Measurements from ENCODE around the gene GPRIN3. TPM values are rescaled to one million over a fixed set of nuclear protein-coding genes. Genes with fewer than 3 reads are reported as not detected.

The GPRIN3 gene
- total and polyA plus RNA-seq, 2 donors (not counting 1 experiment from before 2014, with no cell fraction given), result 0.22 to 1.5 TPM

GRCh38 chr4:89267392-89267791 is 40.2 kb downstream of the GPRIN3 start:
- intact Hi-C loops (cut with micrococcal nuclease), result no loop called here
- H3K27me3 Mint-ChIP-seq, result no peaks in the 10 kb centered on the region
- no peaks in the 10 kb centered on the region for H3K79me2 ChIP-seq (ENCODE audit: control insufficient read depth, insufficient read depth, low read length)
- DNase-seq (no peak), ATAC-seq (ENCODE audit: low read depth) (no peak)
- TF ChIP-seq CTCF (IDR thresholded peaks at IDR 0.05) (no peak), EZH2 (IDR thresholded peaks at IDR 0.05; ENCODE audit: borderline replicate concordance, insufficient read depth, low read depth, low read length, poor library complexity, severe bottlenecking) (no peak)
- H3K4me3 Mint-ChIP-seq, result no peak overlapping the region
- peaks cover 23% of the 10 kb centered on the region for H3K4me1 Mint-ChIP-seq
- H3K4me1 ChIP-seq (ENCODE audit: control insufficient read depth in 2 of 2, insufficient read depth in 2 of 2, low read length in 2 of 2), result peaks cover 0 to 4% of the 10 kb centered on the region in 2 donors
- H3K9me3 ChIP-seq (ENCODE audit: control extremely low read depth in 1 of 3, control insufficient read depth in 2 of 3, insufficient read depth in 1 of 3, low read length in 2 of 3), result peaks cover 0 to 3% (median 0%) of the 10 kb centered on the region in 3 donors
- no peak overlapping the region for H3K27ac ChIP-seq (ENCODE audit: low read length in 2 of 2)
- no peak overlapping the region for H2AFZ ChIP-seq (ENCODE audit: insufficient read depth, low read depth, low read length, poor library complexity, severe bottlenecking)
- no peak overlapping the region for H3K27ac Mint-ChIP-seq
- no peaks in the 10 kb centered on the region for H3K27me3 ChIP-seq (replicated peaks in 1 of 4; ENCODE audit: control extremely low read depth in 1 of 4, control insufficient read depth in 3 of 4, insufficient read depth in 4 of 4, low read length in 3 of 4)
- H4K20me1 ChIP-seq (ENCODE audit: control insufficient read depth, insufficient read depth, low read length, poor library complexity, severe bottlenecking), result no peaks in the 10 kb centered on the region
- 100% methylated on average over 1 of the region's 1 CpG for WGBS (ENCODE audit: insufficient coverage)
- no peak overlapping the region for H3K4me2 ChIP-seq (replicated peaks; ENCODE audit: low read depth, low read length, poor library complexity, severe bottlenecking)
- H3K9me3 Mint-ChIP-seq (ENCODE audit: insufficient read depth), result no peaks in the 10 kb centered on the region
- H3K9ac ChIP-seq (ENCODE audit: low read length), result no peak overlapping the region
- H3K36me3 ChIP-seq (replicated peaks in 1 of 2; ENCODE audit: control extremely low read depth in 1 of 2, control insufficient read depth in 1 of 2, extremely low read depth in 1 of 2, insufficient read depth in 2 of 2, low read length in 1 of 2), result no peaks in the 10 kb centered on the region
- ChIA-PET CTCF (no interaction called here), POLR2A (no interaction called here)
- H3K4me3 ChIP-seq (ENCODE audit: control extremely low read depth in 1 of 5, extremely low read depth in 1 of 5, insufficient read depth in 1 of 5, low read depth in 2 of 5, low read length in 4 of 5), result no peak overlapping the region

- no peak overlapping the region for H3K4me2 ChIP-seq (replicated peaks; ENCODE audit: low read depth, low read length, poor library complexity, severe bottlenecking)
- H3K4me1 ChIP-seq (ENCODE audit: control insufficient read depth in 2 of 2, insufficient read depth in 2 of 2, low read length in 2 of 2), result peaks cover 0 to 4% of the 10 kb centered on the region in 2 donors
- POLR2A ChIA-PET, result no interaction called here
- CTCF ChIA-PET, result no interaction called here
- no peaks in the 10 kb centered on the region for H3K79me2 ChIP-seq (ENCODE audit: control insufficient read depth, insufficient read depth, low read length)
- Mint-ChIP-seq H3K27me3 (no peaks in the 10 kb centered on the region), H3K4me3 (no peak overlapping the region), H3K27ac (no peak overlapping the region), H3K4me1 (peaks cover 18% of the 10 kb centered on the region), H3K9me3 (ENCODE audit: insufficient read depth) (no peaks in the 10 kb centered on the region)
- intact Hi-C loops (cut with micrococcal nuclease), result no loop called here
- H3K27me3 ChIP-seq (replicated peaks in 1 of 4; ENCODE audit: control extremely low read depth in 1 of 4, control insufficient read depth in 3 of 4, insufficient read depth in 4 of 4, low read length in 3 of 4), result no peaks in the 10 kb centered on the region
- TF ChIP-seq CTCF (IDR thresholded peaks at IDR 0.05) (no peak), EZH2 (IDR thresholded peaks at IDR 0.05; ENCODE audit: borderline replicate concordance, insufficient read depth, low read depth, low read length, poor library complexity, severe bottlenecking) (no peak)
- H3K36me3 ChIP-seq (replicated peaks in 1 of 2; ENCODE audit: control extremely low read depth in 1 of 2, control insufficient read depth in 1 of 2, extremely low read depth in 1 of 2, insufficient read depth in 2 of 2, low read length in 1 of 2), result no peaks in the 10 kb centered on the region
- H3K4me3 ChIP-seq (ENCODE audit: control extremely low read depth in 1 of 5, extremely low read depth in 1 of 5, insufficient read depth in 1 of 5, low read depth in 2 of 5, low read length in 4 of 5), result no peak overlapping the region
- ATAC-seq (ENCODE audit: low read depth) (no peak), DNase-seq (no peak)
- 91% methylated on average over 1 of the region's 1 CpG for WGBS (ENCODE audit: insufficient coverage)
- H3K9me3 ChIP-seq (ENCODE audit: control extremely low read depth in 1 of 3, control insufficient read depth in 2 of 3, insufficient read depth in 1 of 3, low read length in 2 of 3), result peaks cover 0 to 3% (median 0%) of the 10 kb centered on the region in 3 donors
- no peak overlapping the region for H2AFZ ChIP-seq (ENCODE audit: insufficient read depth, low read depth, low read length, poor library complexity, severe bottlenecking)
- no peak overlapping the region for H3K27ac ChIP-seq (ENCODE audit: low read length in 2 of 2)
- no peak overlapping the region for H3K9ac ChIP-seq (ENCODE audit: low read length)
- H4K20me1 ChIP-seq (ENCODE audit: control insufficient read depth, insufficient read depth, low read length, poor library complexity, severe bottlenecking), result no peaks in the 10 kb centered on the region
These were observed 41.5 kb downstream of the GPRIN3 start for GRCh38 chr4:89266128-89266527.
